IMR-90 (cell line): ENCODE data around the gene PLXNA4. TPM values are rescaled to one million over a fixed set of nuclear protein-coding genes. Genes with fewer than 3 reads are reported as not detected.

Experiments used
- ATAC-seq: fragments of 200-7000 bp; cut with Tn5 transposase; 2 replicates; pipeline ENCODE4 v1.9.1; 2020; ENCODE audit warnings: low read depth, mild to moderate bottlenecking, moderate library complexity
- BruUV-seq: library from RNA; stranded (reverse); fragments of 400-500 nt; replicated peaks from 2 replicates; lab custom pipeline; 2021; lab: Mats Ljungman, UMichigan
- CTCF ChIA-PET: fragments of 300-600 bp; formaldehyde crosslinking; extraction: SDS; loops from one replicate; lab custom pipeline; 2021; ENCODE audit warnings: antibody characterized with exemption; lab: Yijun Ruan, JAX
- POLR2A ChIA-PET: fragments of 300-600 bp; sonication (Branson Sonifier 250); formaldehyde crosslinking; loops from one replicate; lab custom pipeline; 2022; ENCODE audit warnings: antibody characterized with exemption; ENCODE audit not compliant: unreplicated experiment; lab: Charles Lee
- DNase-seq: peaks from one replicate; pipeline ENCODE4 v3.0.0; 2013
- H2AFZ ChIP-seq: replicated peaks from 2 replicates; pipeline ENCODE3; 2013; ENCODE audit warnings: low read length, mild to moderate bottlenecking; ENCODE audit not compliant: poor library complexity
- H2AK5ac ChIP-seq: 2 replicates; pipeline ENCODE4 v1.6.1; 2013; ENCODE audit warnings: low read depth, low read length, inconsistent platforms
- H2AK9ac ChIP-seq: replicated peaks from 2 replicates; pipeline ENCODE3; 2013; ENCODE audit warnings: mild to moderate bottlenecking, low read depth, low read length, moderate library complexity; ENCODE audit not compliant: poor library complexity
- H2BK120ac ChIP-seq: 2 replicates; pipeline ENCODE4 v1.6.1; 2013; ENCODE audit warnings: low read depth, low read length, inconsistent platforms
- H2BK15ac ChIP-seq: 3 replicates; pipeline ENCODE4 v1.6.1; 2013; ENCODE audit warnings: low read depth, low read length, inconsistent platforms
- H2BK20ac ChIP-seq: 2 replicates; pipeline ENCODE4 v1.6.1; 2013; ENCODE audit warnings: low read depth, mild to moderate bottlenecking, inconsistent platforms, low read length, moderate library complexity
- H2BK5ac ChIP-seq: 2 replicates; pipeline ENCODE4 v1.6.1; 2013; ENCODE audit warnings: mild to moderate bottlenecking, low read depth, low read length, inconsistent platforms; ENCODE audit not compliant: poor library complexity, severe bottlenecking
- H3K14ac ChIP-seq: replicated peaks from 2 replicates; pipeline ENCODE4 v1.6.1; 2013; ENCODE audit warnings: low read depth, low read length, inconsistent platforms
- H3K18ac ChIP-seq: 2 replicates; pipeline ENCODE4 v1.6.1; 2013; ENCODE audit warnings: low read depth, low read length, control low read depth
- H3K23ac ChIP-seq: 2 replicates; pipeline ENCODE4 v1.6.1; 2013; ENCODE audit warnings: low read depth, low read length, inconsistent platforms
- H3K27ac ChIP-seq: 2 replicates; pipeline ENCODE4 v1.5.1; 2013; ENCODE audit warnings: mild to moderate bottlenecking, control low read depth, low read length; ENCODE audit not compliant: insufficient read depth
- H3K27me3 ChIP-seq: 2 replicates; pipeline ENCODE4 v1.6.1; 2013; ENCODE audit warnings: low read length; ENCODE audit not compliant: control insufficient read depth, insufficient read depth
- H3K36me3 ChIP-seq: 2 replicates; pipeline ENCODE4 v1.6.1; 2013; ENCODE audit warnings: low read length, mixed read lengths; ENCODE audit not compliant: control insufficient read depth, insufficient read depth
- H3K4ac ChIP-seq: 2 replicates; pipeline ENCODE4 v1.6.1; 2013; ENCODE audit warnings: low read depth, low read length, inconsistent platforms
- H3K4me1 ChIP-seq: 2 replicates; pipeline ENCODE4 v1.6.1; 2013; ENCODE audit warnings: low read length, mixed read lengths; ENCODE audit not compliant: control insufficient read depth, insufficient read depth
- H3K4me2 ChIP-seq: 2 replicates; pipeline ENCODE4 v1.6.1; 2013; ENCODE audit warnings: low read depth, mild to moderate bottlenecking, control low read depth, low read length, moderate library complexity
- H3K4me3 ChIP-seq: 2 replicates; pipeline ENCODE4 v1.5.1; 2013; ENCODE audit warnings: low read depth, mild to moderate bottlenecking, control low read depth, low read length, moderate library complexity; ENCODE audit not compliant: insufficient read depth
- H3K56ac ChIP-seq: 2 replicates; pipeline ENCODE4 v1.6.1; 2013; ENCODE audit warnings: low read length, inconsistent platforms; ENCODE audit not compliant: insufficient read depth; ENCODE audit errors: extremely low read depth
- H3K79me1 ChIP-seq, 2 experiments: 2 replicates each; pipeline ENCODE4 v1.6.1; 2013; ENCODE audit warnings: low read length in 2 of 2, inconsistent platforms in 1 of 2, low read depth in 1 of 2
- H3K9ac ChIP-seq: 2 replicates; pipeline ENCODE4 v1.6.1; 2013; ENCODE audit warnings: low read depth, low read length, control low read depth
- H3K9me1 ChIP-seq: 2 replicates; pipeline ENCODE4 v1.6.1; 2013; ENCODE audit warnings: low read length, inconsistent platforms; ENCODE audit not compliant: insufficient read depth
- H3K9me3 ChIP-seq: 2 replicates; pipeline ENCODE4 v1.6.1; 2013; ENCODE audit warnings: low read length; ENCODE audit not compliant: control insufficient read depth, insufficient read depth
- H4K20me1 ChIP-seq: 2 replicates; pipeline ENCODE4 v1.6.1; 2013; ENCODE audit warnings: low read length, inconsistent platforms; ENCODE audit not compliant: insufficient read depth
- H4K5ac ChIP-seq: 2 replicates; pipeline ENCODE4 v1.6.1; 2013; ENCODE audit warnings: mild to moderate bottlenecking, low read depth, low read length, control low read depth
- H4K8ac ChIP-seq, 2 experiments: 2 replicates each; pipeline ENCODE4 v1.6.1; 2013; ENCODE audit warnings: low read depth in 2 of 2, low read length in 2 of 2, control low read depth in 1 of 2, inconsistent platforms in 1 of 2
- H4K91ac ChIP-seq: 2 replicates; pipeline ENCODE4 v1.6.1; 2013; ENCODE audit warnings: low read depth, low read length, inconsistent platforms; ENCODE audit not compliant: insufficient read depth
- BHLHE40 ChIP-seq: fragments of 150-350 bp; IDR thresholded peaks from 2 replicates; pipeline ENCODE4 v1.6.1; 2016; ENCODE audit warnings: mild to moderate bottlenecking, low read depth, low read length
- CEBPB ChIP-seq: IDR thresholded peaks from 2 replicates; pipeline ENCODE4 v1.6.1; 2012; ENCODE audit warnings: low read depth, low read length, improper control_type of control experiment
- CHD1 ChIP-seq: IDR thresholded peaks from 2 replicates; pipeline ENCODE4 v1.6.1; 2012; ENCODE audit warnings: low read depth, low read length, improper control_type of control experiment
- FOS ChIP-seq: fragments of 150-350 bp; IDR thresholded peaks from 2 replicates; pipeline ENCODE4 v1.6.1; 2016; ENCODE audit warnings: low read depth, low read length
- MAFK ChIP-seq: IDR thresholded peaks from 2 replicates; pipeline ENCODE4 v1.6.1; 2012; ENCODE audit warnings: low read depth, low read length, improper control_type of control experiment
- MAZ ChIP-seq: IDR thresholded peaks from 2 replicates; pipeline ENCODE4 v1.6.1; 2012; ENCODE audit warnings: low read depth, mild to moderate bottlenecking, low read length, improper control_type of control experiment, moderate library complexity, borderline replicate concordance
- MXI1 ChIP-seq: IDR thresholded peaks from 2 replicates; pipeline ENCODE4 v1.6.1; 2012; ENCODE audit warnings: low read depth, mild to moderate bottlenecking, low read length, moderate library complexity, borderline replicate concordance
- POLR2A ChIP-seq: IDR thresholded peaks from 2 replicates; pipeline ENCODE4 v1.6.1; 2012; ENCODE audit warnings: mild to moderate bottlenecking, low read depth, low read length
- RAD21 ChIP-seq: IDR thresholded peaks from 2 replicates; pipeline ENCODE4 v1.6.1; 2012; ENCODE audit warnings: low read length, improper control_type of control experiment
- RCOR1 ChIP-seq: IDR thresholded peaks from 2 replicates; pipeline ENCODE4 v1.6.1; 2012; ENCODE audit warnings: mild to moderate bottlenecking, low read length, improper control_type of control experiment; ENCODE audit not compliant: insufficient replicate concordance
- RFX5 ChIP-seq: IDR thresholded peaks from 2 replicates; pipeline ENCODE4 v1.8.0; 2012; ENCODE audit warnings: low read depth, mild to moderate bottlenecking, low read length, moderate library complexity
- SMC3 ChIP-seq: fragments of 150-350 bp; IDR thresholded peaks from 2 replicates; pipeline ENCODE4 v1.6.1; 2016; ENCODE audit warnings: low read depth, mild to moderate bottlenecking, antibody characterized with exemption, low read length, moderate library complexity
- USF2 ChIP-seq: fragments of 150-350 bp; IDR thresholded peaks from 2 replicates; pipeline ENCODE4 v1.6.1; 2017; ENCODE audit warnings: mild to moderate bottlenecking, antibody characterized with exemption, low read length, low read depth
- WGBS, 2 experiments: methylation state at CpG; one replicate each; pipeline versions ENCODE4 v1.1.5 to v1.1.7; 2013; ENCODE audit warnings: missing lambda C conversion rate in 2 of 2; ENCODE audit not compliant: insufficient read length in 1 of 2; ENCODE audit errors: extremely low coverage in 2 of 2; 5-methylcytosine and 5-hydroxymethylcytosine counted together
- dilution Hi-C: fragments of 300-500 bp; cut with HindIII; formaldehyde crosslinking; loops from one replicate; pipeline ENCODE4 v1.14.3; 2018; ENCODE audit warnings: low sequenced_read_pairs; ENCODE audit not compliant: unreplicated experiment
- in situ Hi-C: fragments of 300-500 bp; cut with MboI; formaldehyde crosslinking; loops from 3 replicates; pipeline ENCODE4 v1.14.3; 2019; ENCODE audit warnings: low sequenced_read_pairs, inconsistent platforms, mixed read lengths
- intact Hi-C: fragments of 100-400 bp; cut with micrococcal nuclease; formaldehyde crosslinking; loops from 2 replicates; pipeline ENCODE4 v1.10.0; 2022
- polyA plus RNA-seq, 3 experiments: library from polyadenylated mRNA; depleted of rRNA; stranded (reverse); fragments of >200 nt; gene quantifications; 2 replicates each; pipeline ENCODE4 v1.2.3, GENCODE V29; 2012; ENCODE audit warnings: low replicate concordance in 1 of 3
- total RNA-seq: library from RNA; depleted of rRNA; stranded (reverse); fragments of >200 nt; gene quantifications from 2 replicates; pipeline ENCODE4 v1.2.3, GENCODE V29; 2012
- TF ChIP-seq, protein P1 (sequence below): conservative IDR thresholded peaks from 2 replicates; pipeline ENCODE4 v1.5.1; 2012; ENCODE audit warnings: mild to moderate bottlenecking, low read depth, low read length, improper control_type of control experiment
- TF ChIP-seq, protein P2 (sequence below): fragments of 150-350 bp; IDR thresholded peaks from 2 replicates; pipeline ENCODE4 v1.6.1; 2016; ENCODE audit warnings: low read depth, mild to moderate bottlenecking, low read length, moderate library complexity, borderline replicate concordance

PLXNA4 gene
- total and polyA plus RNA-seq, 2 of the 4 experiments (the other 2 are of a cell fraction): under 0.01 TPM

DNA sequence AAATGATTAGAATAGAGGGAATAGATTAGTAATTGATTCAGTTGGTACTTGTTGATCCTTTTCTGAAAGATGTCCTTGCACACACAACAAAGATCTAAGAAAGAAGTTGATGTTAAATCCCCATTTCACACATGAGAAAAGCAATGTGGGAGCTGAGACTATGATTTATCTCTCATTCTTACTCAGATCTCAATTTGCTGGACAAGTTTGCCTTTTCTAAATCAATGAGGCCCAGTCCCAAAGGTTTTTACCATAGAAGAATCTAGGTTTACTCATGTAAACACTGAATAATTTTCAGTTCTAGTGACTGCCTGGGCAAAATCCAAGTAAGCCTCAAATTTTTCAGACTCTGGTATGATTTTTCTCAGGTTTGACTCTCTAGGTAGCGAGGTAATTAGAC, 25.5 kb upstream of the PLXNA4 start:
- no peaks in the 10 kb centered on the region for H3K4me1 ChIP-seq
- no peak overlapping the region for H3K9ac ChIP-seq
- no peak overlapping the region for H4K8ac ChIP-seq
- H3K4ac ChIP-seq: no peak overlapping the region
- H3K9me3 ChIP-seq: no peaks in the 10 kb centered on the region
- no peaks in the 10 kb centered on the region for H3K27me3 ChIP-seq
- CTCF ChIA-PET: no interaction called here
- no peak overlapping the region for H3K56ac ChIP-seq
- TF ChIP-seq, protein P1, sequence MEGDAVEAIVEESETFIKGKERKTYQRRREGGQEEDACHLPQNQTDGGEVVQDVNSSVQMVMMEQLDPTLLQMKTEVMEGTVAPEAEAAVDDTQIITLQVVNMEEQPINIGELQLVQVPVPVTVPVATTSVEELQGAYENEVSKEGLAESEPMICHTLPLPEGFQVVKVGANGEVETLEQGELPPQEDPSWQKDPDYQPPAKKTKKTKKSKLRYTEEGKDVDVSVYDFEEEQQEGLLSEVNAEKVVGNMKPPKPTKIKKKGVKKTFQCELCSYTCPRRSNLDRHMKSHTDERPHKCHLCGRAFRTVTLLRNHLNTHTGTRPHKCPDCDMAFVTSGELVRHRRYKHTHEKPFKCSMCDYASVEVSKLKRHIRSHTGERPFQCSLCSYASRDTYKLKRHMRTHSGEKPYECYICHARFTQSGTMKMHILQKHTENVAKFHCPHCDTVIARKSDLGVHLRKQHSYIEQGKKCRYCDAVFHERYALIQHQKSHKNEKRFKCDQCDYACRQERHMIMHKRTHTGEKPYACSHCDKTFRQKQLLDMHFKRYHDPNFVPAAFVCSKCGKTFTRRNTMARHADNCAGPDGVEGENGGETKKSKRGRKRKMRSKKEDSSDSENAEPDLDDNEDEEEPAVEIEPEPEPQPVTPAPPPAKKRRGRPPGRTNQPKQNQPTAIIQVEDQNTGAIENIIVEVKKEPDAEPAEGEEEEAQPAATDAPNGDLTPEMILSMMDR: no peak
- TF ChIP-seq MXI1: no peak
- no peak for TF ChIP-seq CHD1
- TF ChIP-seq SMC3: no peak
- TF ChIP-seq POLR2A: no peak
- TF ChIP-seq, protein P2, sequence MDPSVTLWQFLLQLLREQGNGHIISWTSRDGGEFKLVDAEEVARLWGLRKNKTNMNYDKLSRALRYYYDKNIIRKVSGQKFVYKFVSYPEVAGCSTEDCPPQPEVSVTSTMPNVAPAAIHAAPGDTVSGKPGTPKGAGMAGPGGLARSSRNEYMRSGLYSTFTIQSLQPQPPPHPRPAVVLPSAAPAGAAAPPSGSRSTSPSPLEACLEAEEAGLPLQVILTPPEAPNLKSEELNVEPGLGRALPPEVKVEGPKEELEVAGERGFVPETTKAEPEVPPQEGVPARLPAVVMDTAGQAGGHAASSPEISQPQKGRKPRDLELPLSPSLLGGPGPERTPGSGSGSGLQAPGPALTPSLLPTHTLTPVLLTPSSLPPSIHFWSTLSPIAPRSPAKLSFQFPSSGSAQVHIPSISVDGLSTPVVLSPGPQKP: no peak
- no peak for TF ChIP-seq MAZ
- TF ChIP-seq BHLHE40: no peak
- no peak for TF ChIP-seq RAD21
- no peak for TF ChIP-seq RFX5
- TF ChIP-seq CEBPB: no peak
- TF ChIP-seq USF2: no peak
- TF ChIP-seq FOS: no peak
- TF ChIP-seq MAFK: no peak
- no peak for TF ChIP-seq RCOR1
- no peak overlapping the region for H4K91ac ChIP-seq
- no peak overlapping the region for H3K27ac ChIP-seq
- no peak overlapping the region for H2AK9ac ChIP-seq
- BruUV-seq: no TSS peak
- intact Hi-C loops: no loop called here
- dilution Hi-C loops: no loop called here
- H3K14ac ChIP-seq: no peak overlapping the region
- no peak for DNase-seq
- no peak overlapping the region for H4K5ac ChIP-seq
- no peak overlapping the region for H3K4me2 ChIP-seq
- H2BK20ac ChIP-seq: no peak overlapping the region
- no peak overlapping the region for H3K18ac ChIP-seq
- no peaks in the 10 kb centered on the region for H3K79me1 ChIP-seq
- no peaks in the 10 kb centered on the region for H3K36me3 ChIP-seq
- in situ Hi-C loops: no loop called here
- H2BK15ac ChIP-seq: no peak overlapping the region
- H2BK5ac ChIP-seq: no peak overlapping the region
- no peaks in the 10 kb centered on the region for H4K20me1 ChIP-seq
- H3K23ac ChIP-seq: no peak overlapping the region
- H2AFZ ChIP-seq: no peak overlapping the region
- no peak overlapping the region for H2BK120ac ChIP-seq
- ATAC-seq: no peak
- no peak overlapping the region for H3K4me3 ChIP-seq
- H2AK5ac ChIP-seq: no peak overlapping the region
- WGBS, 2 experiments: no CpG with 5 or more reads among the region's 1 CpG
- POLR2A ChIA-PET: no interaction called here
- no peaks in the 10 kb centered on the region for H3K9me1 ChIP-seq
